Nucleus accumbens (tissue), 56 donors: ENCODE data around the gene SLC25A3.
"Not testable (repeated sequence)": the region's sequence is repeated elsewhere in the genome, so short reads cannot be mapped to it uniquely, and the experiment has no call there.

Source experiments
- DNase-seq, 56 donors: peaks; one replicate each; lab custom pipeline; 2025; lab: John Stamatoyannopoulos, UW

The SLC25A3 gene

DNA sequence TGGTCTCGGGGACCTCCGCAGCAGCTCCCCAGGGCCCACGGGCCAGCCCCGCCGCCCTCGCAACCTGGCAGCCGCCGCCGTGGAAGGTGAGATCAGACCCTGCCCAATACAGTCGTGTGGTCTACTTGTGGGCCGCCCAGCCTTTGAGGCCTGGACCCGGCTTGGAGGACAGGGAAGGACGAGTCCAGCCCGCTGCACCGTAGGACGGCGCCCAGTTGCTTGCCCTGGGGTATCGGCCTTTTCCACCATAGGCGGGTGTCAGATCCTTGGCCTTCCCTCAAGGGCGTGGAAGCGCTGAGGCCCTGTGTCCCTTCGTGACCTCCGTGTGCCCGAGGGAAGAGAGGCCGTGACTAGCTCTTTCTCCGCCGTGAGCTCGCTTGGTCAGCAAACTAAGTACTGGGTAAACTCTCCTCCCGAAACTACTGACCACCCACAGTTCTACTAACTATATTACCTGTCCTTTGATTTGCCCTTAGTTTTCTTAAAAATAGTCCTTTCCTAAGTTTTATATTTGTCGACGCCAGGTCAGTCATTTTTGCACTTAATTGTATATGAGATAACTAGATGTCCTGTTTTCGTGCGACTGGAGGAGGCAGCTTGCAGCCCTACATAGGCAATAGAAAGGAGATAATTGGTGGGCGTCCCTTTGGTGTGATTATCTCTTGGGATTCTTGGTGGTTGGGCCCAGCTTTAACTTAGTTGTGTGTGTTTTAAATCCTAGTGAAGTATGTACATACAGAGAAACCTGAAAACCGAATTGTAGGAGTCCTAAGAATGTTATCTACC is 757 bp downstream of the SLC25A3 start:
- peak in 21 of 56 donors; percentile 18 to 79 (median 53) for DNase-seq

DNA sequence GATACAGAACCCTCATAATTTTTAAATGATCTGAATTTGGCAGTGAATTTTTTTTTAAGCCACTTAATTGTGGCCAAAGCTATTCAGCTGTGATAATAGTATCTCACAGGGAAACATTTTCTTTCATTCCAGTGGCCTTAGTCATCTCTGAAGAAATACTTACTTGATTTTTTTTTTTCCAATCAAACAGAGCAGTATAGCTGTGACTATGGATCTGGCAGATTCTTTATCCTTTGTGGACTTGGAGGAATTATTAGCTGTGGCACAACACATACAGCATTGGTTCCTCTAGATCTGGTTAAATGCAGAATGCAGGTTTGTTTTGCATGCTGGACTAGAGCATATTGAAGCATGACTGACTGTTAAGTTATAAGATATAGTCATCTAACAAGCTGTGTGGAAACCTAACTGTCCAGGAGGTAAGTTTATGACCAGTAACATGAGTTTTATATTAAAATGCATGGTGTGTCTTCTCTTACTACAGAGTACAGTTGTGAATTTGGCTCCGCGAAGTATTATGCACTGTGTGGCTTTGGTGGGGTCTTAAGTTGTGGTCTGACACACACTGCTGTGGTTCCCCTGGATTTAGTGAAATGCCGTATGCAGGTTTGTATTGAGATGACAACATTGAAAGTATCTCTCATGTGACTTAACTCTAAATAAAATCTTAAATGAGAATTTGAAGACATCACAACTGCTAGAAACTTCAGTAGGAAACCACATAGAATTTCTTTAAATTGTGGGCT is 1.9 kb downstream of the SLC25A3 start:
- DNase-seq, result no peak

DNA sequence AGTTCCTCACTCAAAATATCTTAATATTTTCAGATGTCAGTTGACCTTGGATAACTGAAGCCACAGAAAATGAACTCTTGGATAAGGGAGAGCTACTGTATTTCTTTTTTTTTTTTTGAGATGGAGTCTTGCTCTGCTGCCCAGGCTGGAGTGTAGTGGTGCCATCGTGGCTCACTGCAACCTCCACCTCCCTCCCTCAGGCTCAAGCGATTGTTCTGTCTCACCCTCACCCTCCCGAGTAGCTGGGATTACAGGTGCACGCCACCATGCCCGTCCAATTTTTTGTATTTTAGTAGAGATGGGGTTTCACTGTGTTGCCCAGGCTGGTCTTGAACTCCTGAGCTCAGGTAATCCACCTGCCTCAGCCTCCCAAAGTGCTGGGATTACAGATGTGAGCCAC is 3.8 kb downstream of the SLC25A3 start:
- not testable (repeated sequence) for DNase-seq

DNA sequence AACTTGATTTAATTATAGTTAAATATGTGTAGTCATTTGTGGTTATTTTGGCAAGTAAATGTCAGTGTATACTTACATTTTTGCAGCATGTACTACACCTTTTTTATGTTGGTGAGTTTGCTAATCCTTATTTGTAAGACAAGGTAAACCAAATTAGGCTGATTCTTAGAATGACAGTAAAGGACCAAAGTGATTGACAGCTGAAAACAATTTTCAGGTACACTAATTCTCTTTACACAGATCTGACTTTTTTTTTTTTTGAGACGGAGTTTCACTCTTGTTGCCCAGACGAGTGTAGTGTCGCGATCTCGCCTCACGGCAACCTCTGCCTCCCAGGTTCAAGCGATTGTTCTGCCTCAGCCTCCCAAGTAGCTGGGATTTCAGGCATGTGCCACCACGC is 8.4 kb downstream of the SLC25A3 start:
- DNase-seq, result no peak

DNA sequence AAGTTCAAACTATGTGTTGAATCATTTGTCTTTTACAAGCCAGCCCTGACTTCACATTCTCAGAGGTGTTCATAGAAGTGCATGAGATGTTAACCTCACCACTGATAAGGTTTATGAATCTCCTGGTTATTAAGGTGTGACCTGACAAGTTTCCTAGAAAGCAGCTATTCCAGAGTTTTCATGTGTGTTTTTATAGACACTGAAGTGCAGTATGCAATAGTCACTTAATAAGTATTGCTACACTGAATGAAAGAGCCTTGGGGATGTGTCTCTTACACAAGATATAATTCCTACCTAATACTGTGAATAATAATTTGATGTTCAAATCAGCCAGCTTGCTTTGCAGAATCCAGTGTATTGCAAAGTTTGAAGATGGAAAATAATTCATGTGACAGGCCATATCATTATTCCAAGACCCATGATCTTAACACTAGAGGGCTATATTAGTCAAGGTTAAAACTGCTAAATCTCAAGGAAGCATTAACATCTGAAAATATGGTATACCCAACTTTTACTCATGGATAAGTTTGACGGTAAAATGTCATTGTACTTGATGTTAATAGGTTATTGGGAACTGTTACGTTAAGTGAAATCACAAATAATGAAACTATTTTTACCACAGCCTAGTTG is 13.0 kb downstream of the SLC25A3 start:
- no peak for DNase-seq

DNA sequence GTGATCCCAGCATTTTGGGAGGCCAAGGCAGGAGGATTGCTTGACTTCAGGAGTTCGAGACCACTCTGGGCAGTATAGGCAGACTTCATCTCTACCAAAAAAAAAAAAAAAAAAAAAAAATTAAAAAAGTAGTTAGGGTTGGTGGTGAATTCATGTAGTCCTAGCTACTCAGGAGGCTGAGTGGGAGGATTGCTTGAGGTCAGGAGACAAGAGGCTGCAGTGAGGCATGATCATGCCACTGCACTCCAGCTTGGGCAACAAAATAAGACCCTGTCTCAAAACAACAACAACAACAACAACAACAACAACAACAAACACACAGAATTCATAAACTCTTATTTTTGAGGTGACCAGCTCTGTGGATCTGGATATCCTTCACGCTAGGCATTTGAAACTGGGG is 17.1 kb downstream of the SLC25A3 start:
- DNase-seq, result no peak

DNA sequence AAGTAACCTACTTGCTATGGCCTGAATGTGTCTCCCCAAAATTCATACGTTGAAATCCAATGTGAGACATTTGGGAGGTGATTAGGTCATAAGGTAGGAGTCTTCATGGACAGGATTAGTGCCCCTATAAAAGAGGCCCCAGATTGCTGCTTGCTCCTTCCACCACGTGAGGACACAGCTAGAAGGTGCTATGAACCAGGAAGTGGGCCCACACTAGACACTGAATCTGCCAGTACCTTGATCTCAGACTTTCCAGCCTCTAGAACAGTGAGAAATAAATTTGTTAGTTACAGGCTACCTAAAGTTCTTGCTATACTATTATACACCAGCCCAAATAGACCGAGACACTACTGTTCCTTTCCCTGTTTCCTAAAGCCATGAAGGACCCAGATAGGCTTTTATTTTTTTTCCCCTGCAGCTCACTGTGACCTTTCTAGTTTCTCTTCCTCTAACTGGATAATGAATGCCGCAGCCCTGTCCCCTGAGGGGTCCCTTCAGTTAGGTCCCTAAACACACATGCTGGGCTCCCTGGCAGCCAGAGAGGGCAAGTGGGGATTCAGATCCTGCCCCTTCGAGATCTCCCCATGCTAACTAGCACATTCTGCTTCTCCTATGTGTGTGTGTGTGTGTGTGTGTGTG is 19.3 kb downstream of the SLC25A3 start:
- DNase-seq, result peak in 1 of 56 donors; percentile 4

DNA sequence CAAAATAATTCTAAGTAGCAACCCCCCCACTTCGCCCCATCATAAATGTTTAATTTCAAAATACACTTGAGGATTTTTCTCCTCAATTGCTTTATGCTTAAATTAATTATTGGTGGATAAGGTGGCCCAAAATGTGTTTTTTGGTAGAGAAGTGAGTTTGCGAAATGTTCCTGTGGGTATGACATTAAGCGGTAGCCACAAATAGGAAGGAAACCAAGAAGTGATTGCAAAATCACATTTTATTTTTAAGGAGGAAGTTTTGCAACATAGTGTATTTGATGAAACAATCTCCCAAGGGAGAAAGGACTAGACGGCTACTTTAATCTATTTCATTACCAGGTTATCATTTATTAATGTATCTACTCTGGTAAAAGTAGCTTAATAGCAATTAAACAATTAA is 25.5 kb downstream of the SLC25A3 start:
- DNase-seq, result no peak

DNA sequence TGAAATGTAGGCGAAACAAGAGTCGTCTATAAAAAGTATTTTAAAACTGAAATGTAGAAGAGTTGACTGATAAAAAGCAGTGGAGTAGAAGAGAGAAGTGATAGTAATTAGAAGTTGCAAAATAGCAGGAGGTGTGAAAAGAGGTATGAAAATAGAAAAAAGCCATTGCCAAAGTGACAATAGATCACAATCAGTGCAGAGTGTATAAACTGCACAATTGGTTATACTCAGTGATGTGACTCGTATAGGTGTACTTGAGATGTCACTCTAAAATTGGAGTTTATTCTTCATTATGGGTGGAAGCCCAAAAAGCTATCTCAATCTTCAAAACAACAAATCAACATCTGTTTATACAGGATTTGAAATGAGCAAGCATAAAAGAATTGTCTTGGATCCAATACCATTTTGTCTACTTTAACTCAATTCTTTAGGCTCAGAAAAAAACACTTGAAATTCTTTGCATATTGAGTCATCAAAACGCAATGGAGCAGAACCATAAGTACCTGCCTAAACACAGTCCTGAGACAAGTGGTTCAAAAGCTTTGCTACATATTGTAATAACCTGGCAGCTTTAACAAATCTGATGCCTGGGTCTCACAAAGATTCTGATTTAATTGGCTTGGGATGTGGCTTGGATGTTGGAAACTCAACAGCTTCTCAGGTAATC is 42.3 kb downstream of the SLC25A3 start:
- DNase-seq, result no peak

DNA sequence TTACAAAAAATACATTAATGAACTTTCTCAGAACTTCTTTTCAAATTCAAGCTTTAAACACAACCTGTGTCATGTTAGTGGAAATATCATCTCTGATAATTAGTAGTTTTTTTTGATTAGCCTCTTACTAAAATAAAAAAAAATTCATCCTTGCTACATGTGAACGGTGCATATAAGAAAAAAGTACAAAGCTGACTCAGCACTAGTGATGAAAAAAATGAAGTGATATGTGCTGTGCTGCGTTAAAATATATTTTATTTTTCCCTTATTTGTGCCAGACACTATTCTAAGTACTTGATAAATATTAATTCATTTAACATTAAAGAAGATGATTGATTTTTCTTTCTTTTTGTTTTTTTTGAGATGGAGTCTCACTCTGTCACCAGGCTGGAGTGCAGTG is 43.6 kb downstream of the SLC25A3 start:
- no peak for DNase-seq

DNA sequence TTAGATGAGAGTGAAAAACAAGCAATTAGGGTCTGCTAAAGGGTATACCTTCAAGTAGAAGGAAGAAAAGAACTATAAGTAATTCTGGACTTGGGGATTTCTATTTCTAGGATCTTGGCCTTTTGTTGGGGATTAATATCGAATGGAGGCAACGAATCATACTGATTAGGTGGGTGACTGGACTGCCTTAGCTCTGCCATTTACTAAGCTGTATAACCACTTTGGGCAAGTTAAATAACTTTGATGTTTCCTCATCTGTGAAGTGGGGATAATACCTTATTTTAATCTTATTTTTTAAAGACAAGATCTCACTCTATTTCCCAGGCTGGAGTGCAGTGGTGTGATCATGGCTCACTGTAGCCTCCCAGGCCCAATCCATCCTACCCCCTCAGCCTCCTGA is 44.5 kb downstream of the SLC25A3 start:
- no peak for DNase-seq

DNA sequence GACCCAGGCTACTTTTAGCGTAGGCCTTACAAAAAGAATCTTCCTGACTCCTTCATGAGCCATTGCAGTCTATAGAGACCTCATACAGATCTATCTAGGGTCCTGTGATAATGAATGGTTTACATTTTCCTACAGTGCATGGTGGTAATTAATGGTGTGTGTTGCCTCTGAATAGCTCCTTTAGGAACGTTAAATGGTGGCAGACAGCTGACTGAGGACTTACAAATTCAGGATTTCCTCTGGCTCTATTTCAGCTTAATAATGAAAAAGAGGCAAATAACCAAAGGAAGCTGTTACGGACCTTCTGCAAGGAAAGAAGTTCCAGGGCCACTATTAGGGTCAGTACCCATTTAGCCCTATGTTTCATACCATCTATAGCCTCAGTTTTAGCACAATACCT is 46.0 kb downstream of the SLC25A3 start:
- DNase-seq, result no peak

DNA sequence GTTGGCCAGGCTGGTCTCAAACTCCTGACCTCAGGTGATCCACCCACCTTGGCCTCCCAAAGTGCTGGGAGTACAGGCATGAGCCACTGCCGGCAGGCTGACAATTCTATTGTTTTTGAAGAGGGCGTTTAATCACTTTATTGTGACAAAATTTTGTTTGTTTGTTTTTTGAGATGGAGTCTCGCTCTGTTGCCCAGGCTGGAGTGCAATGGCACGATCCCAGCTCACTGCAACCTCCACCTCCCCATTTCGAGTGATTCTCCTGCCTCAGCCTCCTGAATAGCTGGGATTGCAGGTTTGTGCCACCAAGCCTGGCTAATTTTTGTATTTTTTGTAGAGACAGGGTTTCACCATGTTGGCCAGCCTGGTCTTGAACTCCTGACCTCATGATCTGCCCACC is 49.3 kb downstream of the SLC25A3 start:
- DNase-seq, result not testable (repeated sequence)

DNA sequence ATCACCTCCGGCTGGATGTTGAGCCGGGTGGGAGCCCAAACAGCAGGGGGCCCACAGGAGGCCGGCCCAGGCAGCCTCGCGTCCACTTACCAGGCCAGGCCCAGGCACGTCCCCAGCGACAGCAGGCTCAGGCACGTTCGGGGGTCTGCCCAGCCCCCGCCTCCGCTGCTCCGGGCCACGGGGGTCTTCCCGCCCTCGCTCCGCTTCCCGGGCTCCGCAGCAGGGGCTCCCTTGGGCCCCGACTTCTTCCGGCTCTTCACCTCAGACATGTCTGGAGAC is 50.9 kb downstream of the SLC25A3 start:
- DNase-seq, result peak in 16 of 56 donors; percentile 9 to 68 (median 46)

DNA sequence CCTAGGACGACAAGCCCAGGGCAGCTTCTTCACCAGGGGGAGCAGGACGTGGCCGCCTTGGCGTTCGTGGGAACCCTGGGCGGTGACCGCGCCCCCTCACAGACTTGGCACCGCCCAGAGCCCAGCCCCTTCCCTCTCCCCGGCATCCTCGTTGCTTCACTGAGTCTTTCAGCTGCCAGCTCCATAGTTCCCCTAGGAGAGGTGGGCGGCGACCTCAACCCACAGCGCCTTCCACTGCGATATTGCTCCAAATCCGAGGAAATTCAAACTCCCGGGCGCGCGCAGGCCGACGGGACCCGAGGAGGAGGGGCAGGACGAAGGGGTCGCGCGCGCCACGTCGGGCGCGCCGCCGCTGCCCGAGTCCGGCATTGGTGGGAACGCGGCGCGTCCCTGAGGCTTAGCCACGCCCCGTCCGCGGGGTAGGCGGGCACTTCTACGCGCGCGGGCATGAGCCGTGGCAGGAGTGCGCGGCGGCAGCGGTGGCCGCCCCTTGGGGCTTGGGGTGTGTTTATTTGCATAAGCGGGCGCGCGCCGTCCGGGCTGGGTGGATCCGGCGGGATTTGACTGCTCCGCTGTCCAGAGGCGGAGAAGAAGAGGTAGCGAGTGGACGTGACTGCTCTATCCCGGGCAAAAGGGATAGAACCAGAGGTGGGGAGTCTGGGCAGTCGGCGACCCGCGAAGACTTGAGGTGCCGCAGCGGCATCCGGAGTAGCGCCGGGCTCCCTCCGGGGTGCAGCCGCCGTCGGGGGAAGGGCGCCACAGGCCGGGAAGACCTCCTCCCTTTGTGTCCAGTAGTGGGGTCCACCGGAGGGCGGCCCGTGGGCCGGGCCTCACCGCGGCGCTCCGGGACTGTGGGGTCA is 51.5 kb downstream of the SLC25A3 start, which contains the start of the genes APAF1 and IKBIP:
Gene APAF1 (plus strand): TSS at position 579 of the 860 bp plus-strand sequence. CDS start 3,070 bp downstream, outside the sequence.
Gene IKBIP (minus strand): TSS at position 77 of the 860 bp plus-strand sequence. CDS start 87 bp downstream, outside the sequence.
- DNase-seq, result peak; percentile 34 to 99 (median 92)

DNA sequence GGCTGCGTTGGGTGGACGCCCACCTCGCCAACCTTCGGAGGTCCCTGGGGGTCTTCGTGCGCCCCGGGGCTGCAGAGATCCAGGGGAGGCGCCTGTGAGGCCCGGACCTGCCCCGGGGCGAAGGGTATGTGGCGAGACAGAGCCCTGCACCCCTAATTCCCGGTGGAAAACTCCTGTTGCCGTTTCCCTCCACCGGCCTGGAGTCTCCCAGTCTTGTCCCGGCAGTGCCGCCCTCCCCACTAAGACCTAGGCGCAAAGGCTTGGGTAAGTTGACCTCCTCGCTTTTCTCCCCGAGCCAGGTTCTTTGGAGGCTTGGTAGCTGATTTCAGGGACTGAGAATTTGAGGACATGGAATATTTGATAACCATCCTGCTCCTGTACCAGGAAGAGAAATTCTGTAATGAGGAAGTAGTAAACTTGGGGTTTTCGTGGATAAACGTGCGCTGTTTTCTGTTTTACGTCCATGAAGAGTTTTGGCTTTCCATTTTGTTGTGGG is 52.1 kb downstream of the SLC25A3 start:
- peak in 31 of 56 donors; percentile 1 to 60 (median 30) for DNase-seq

DNA sequence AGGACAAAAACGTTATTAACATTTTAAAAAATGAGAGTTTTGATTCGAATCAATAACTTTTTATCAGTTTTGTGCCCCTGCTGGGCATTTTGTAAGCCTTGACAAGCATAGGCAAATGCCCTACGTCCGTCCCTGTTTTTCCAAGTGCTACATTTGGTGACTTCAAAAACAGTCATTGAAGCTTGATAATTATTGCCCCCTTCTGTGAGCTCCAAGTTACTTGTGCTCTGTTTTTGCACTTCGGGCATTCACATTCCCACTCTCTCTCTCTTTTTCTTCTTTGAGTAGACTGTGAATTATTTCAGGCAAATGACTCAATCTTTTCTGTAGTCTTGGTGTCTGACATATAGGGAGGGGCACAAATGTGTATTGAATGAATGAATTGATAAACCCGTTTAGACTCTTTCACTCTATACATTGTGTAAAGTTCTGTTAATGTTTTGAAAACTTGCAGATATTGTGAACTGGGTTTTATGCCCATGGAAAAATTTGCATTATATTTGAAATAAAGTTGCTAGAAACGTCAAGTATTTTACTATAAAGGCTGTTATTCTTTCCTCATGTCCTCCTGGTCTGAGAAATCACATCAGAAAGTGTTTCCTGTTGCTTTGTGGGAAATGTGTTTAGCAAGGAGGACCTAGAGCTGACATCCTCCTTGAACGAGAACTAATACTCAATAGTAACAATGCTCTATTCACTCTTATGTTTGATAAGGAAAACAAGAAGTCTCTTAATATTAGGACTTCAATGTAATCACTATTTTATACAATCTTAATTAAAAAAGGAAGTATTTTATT is 53.0 kb downstream of the SLC25A3 start:
- DNase-seq, result no peak

DNA sequence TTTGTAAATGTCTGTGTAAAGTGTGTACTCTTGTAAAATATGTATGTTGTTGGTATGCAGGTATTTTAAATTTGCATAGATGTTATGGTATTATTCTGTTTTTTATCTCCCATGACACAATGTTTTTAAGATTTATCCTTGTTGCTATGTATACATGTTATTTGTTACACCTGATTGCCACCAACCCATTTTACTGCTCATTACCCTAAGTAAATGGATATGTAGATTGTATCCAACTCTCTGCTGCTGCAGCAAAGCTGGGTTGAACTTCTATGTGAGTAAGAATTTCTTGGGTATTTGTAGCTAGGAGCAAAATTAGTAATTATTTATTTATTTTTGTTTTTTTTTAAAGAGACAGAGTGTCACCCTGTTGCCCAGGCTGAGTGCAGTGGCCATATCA is 57.8 kb downstream of the SLC25A3 start:
- DNase-seq, result no peak
